NCI-H446 (cell line): ENCODE results near the gene RPS8.
"Not testable (repeated sequence)": the region's sequence is repeated elsewhere in the genome, so short reads cannot be mapped to it uniquely, and the experiment has no call there.

ENCODE experiments used
- DNase-seq, 2 experiments: peaks; one replicate each; lab custom pipeline; 2025; lab: John Stamatoyannopoulos, UW

The RPS8 gene

DNA sequence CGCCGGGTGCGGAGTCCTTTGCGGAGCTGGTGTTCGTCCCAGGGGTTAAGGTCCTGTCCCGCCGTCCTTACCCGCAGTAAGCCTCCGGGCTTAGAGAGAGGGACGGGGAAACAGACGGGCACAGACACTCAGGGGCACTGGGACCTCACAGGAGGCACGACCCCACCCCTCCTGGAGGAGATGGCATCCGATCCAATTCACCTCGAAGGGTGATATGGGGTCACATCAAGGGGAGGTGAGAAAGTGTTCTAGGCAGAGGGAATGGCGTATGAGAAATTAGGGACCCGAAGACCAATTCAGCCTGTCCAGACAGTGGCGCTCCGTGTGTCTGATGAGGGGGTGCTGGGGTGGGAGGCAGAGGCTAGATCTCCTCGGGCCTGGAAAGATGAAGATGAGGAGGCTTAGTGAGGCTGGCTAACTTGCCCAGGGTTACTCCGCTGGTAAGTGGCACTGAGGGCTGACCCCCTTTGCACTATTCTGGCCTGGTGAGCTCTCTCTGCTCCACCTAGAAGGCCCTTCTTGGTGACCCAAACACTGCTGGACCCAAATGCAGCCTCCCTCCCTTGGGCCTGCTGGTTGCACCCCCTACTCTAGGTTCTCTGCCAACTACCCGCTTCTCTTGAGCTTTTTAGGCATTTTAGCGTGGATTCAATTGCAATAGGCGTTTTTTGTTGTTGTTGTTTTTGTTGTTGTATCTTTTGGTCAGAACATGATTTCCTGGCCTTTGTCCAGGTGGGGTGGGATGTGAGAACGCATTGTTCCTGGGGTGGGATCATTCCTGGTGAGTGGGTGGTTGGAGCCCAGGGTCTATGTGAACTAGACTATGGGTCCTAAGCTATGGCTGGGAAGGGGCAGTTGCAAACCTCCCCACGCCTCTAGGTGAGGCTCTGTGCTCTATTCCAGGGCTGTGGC lies 45.2 kb downstream of the RPS8 start:
- DNase-seq, result no peak

DNA sequence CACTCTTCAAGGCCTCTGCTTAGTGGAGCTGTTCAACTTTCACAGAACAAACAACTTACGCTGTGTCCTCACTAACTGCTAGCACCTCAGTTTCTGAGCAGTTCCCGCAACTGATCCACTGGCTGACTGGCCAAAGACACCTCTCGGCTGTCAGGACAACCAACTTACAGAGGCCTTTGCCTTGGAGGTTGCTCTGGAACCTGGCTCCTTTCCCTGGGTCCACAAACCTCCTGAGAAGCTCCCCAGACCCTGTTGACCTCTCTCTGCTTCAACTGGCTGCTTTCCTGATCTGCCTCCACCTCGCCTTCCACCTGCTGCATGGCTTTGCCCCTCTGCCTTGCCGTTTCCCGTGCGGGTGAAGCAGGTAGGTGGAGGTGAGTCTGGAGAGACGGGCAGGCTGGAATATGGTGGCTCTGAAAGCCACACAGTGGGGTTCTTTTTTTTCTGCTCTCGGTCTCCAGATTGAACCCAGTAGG lies 45.9 kb downstream of the RPS8 start:
- no peak for DNase-seq

DNA sequence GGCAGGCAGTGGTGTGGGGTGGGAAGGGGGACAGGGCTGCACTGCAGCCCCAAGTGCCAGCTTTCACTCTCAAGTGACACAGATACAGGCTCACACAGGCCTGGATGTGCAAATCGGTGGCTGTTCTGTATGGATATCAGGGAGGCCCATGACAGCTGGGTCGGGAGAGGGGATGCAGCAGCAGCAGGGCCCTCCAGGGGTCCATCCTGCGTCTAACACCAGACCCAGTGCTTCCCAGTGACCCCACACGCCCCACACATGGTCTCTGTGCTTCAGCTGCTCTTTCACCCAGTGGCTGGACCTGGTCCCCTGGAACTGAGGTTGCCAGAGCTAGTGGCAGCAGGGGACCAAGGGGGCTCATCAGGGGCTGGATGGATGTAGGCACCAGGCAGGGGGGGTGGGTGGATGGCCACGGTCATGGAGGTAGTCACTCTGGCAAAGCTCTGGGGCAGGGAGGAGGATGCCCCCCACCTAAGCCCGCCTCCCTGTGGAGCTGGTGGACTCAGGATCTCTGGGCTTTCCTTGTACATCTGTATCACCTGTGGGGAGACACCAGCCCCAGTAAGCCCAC lies 46.9 kb downstream of the RPS8 start:
- no peak for DNase-seq

DNA sequence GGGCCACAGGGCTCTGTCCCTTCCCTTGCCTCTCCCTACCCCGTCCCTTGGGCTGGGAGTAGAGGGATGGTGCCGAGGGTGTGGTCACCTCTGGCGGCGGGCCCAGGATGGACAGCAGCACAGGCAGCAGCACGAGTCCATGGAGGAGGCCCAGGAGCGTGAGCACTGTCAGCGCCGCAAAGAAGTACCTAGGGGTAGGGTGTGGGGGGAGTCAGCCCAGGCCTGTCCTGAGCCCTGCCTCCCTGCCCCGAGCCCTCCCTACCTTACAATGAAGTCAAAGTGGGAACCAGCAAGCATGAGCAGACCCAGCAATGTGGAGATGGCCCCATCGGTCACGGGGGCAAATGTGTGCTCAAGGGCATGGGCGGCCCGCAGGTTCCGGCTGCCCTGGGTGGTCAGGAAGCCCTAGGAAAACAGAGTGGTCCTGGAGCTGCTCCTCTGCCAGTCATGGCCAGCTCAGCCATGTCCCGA lies 47.7 kb downstream of the RPS8 start:
- DNase-seq, result no peak

DNA sequence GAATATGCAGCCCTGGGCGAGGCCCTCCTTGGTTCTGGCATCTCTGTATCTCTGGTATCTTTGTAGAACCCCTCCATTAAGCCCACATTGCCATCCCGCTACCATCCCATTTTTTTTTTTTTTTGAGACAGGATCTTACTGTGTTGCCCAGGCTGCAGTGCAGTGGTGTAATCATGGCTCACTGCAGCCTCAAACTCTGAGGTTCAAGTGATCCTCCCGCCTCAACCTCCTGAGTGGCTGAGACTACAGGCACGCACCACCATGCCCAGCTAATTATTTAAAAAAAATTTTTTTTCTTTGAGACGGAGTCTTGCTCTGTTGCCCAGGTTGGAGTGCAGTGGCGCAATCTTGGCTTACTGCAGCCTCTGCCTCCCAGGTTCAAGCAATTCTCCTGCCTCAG lies 49.1 kb downstream of the RPS8 start:
- DNase-seq, result not testable (repeated sequence)

DNA sequence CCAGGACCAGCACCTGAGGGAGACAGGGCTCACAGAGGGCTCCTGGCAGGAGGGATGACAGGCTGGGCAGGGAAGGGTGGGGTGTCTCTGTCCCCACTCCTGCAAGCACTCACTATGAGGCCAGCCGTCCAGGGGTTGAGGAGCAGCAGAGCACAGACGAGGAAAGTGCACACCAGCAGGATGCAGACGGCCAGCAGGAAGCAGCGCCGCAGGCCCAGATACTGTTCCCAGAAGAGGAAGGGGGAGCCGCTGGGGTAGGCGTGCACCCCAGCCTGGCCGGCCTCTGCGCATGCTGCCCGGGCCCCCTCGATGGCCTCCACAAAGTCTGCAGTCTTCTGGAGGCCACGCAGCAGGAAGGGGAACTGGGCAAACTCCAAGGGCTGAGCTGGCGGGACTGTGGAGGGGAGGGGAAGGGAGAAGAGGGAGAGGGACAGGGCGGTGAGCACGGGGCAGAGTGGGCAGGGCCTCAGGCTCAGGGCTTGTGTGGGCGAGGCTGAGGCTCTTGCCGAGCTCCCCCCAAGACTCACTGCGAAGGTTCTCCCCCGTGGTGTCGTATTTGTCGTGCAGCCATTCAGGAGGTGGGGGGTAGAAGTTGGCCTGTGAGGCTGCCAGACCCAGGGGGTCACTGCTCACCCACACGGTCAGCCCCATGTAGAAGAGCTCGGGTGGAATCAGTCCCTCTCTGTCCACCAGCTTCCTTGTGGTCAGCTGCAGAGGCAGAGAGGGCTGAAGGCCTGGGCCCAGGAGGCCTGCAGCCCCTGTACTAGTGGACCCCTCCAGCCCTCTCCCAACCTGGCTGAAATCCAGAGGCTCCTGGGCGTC lies 51.2 kb downstream of the RPS8 start:
- no peak for DNase-seq

DNA sequence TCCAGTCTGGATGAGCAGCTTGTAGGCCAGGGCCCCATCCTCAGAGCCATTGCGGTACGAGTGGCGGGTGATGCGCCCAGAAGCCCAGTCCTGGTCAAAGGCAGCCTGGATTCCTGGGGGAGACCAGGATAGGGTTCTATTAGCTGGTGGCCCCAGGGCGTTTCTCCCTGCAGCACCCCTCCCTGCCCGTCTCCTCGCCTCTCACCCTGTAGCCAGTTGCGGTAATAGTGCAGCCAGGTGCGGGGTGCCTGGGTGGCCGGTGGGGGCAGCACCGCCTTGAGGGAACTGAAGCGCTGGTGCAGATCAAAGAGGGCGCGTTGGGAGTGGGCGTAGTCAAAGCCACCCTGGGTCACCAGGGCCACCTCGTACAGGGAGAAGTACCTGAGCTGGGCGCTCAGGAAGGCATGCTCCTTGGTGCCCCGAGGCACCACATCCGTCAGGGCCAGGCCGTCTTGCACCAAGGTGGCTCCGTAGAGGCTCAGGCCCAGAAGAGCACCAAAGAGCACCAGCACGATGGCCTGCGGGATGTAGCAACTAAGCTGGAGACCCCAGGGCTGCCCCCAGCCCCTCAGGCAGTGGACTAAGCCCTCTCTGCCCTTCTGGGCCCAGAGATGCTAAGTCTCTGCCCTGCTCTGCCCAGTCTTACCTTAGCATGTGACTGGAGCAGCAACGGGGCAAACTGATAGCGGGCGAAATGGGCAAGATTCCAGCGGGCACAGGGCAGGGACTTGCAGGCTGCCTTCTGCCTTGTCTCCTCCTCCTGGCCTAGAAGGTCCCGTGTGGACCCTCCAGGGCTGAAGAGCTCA lies 52.1 kb downstream of the RPS8 start:
- no peak for DNase-seq

DNA sequence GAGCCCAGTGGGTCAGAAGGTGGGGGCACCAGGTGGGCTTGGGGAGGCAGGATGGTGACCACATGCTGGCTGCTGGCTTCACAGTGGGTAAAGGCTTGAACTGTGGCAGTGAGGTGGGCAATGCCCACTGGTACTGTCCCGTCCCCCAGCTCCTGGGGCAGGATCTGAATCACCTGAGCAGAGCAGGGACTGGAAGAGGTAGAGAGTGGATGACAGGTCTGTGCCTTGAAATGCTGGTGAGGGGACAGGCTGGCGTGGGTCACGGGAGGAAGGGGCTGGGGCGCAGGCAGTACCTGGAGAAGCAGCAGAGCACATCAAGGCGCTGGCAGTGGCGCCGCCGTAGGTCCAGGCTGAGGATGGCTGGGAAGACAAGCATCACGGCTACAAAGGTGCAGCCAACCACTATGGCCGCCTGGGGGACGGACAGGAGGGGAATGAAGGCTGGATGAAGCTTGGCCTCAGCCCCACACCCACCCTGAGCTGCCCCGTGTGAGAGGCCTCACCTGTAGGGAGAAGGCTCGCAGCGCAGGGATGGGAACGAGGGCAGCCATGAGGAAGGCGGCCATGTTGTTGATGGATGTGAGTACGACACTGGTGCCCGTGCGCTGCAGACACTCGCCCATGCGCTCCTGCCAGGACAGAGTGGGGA lies 52.8 kb downstream of the RPS8 start:
- no peak for DNase-seq
